Upper lobe of right lung (tissue), 1 donor: ENCODE results near the gene RGMA. TPM values are rescaled to one million over a fixed set of nuclear protein-coding genes. Genes with fewer than 3 reads are reported as not detected.

Source experiments
- ATAC-seq: fragments of 200-7000 bp; cut with Tn5 transposase; one replicate; pipeline ENCODE4 v1.9.1; 2020; ENCODE audit warnings: mild to moderate bottlenecking, moderate library complexity
- DNase-seq: peaks from one replicate; pipeline ENCODE4 v3.0.0-alpha.2; 2020
- H3K27ac ChIP-seq: fragments of 200-600 bp; one replicate; pipeline ENCODE4 v1.8.0; 2022
- H3K27me3 ChIP-seq: fragments of 200-600 bp; one replicate; pipeline ENCODE4 v1.8.0; 2022; ENCODE audit warnings: mild to moderate bottlenecking
- H3K36me3 ChIP-seq: fragments of 200-600 bp; one replicate; pipeline ENCODE4 v1.8.0; 2022
- H3K4me1 ChIP-seq: fragments of 200-600 bp; one replicate; pipeline ENCODE4 v1.8.0; 2022
- H3K4me3 ChIP-seq: fragments of 200-600 bp; one replicate; pipeline ENCODE4 v1.8.0; 2022; ENCODE audit warnings: mild to moderate bottlenecking
- H3K9me3 ChIP-seq: fragments of 200-600 bp; one replicate; pipeline ENCODE4 v1.8.0; 2022
- intact Hi-C: fragments of 100-400 bp; cut with DNase I; formaldehyde crosslinking; loops from one replicate; pipeline ENCODE4 v1.11.0; 2022
- total RNA-seq: library from RNA; stranded (reverse); fragmentation: NEBNext Ultra II Directional; extraction: Animal tissue kit (Norgen Biotek cat#: 25700); gene quantifications from one replicate; pipeline ENCODE4 v1.2.1, GENCODE V29; 2021
- TF ChIP-seq, protein P1 (sequence below): fragments of 200-600 bp; IDR thresholded peaks from one replicate; pipeline ENCODE4 v1.8.0; 2022; ENCODE audit warnings: antibody characterized with exemption
- donor health status: DM: no; HTN: yes; CAD: no; lungs with severe emphysema.

Gene RGMA
- total RNA-seq, 1 donor from 2014 or later, result 4.1 TPM

DNA sequence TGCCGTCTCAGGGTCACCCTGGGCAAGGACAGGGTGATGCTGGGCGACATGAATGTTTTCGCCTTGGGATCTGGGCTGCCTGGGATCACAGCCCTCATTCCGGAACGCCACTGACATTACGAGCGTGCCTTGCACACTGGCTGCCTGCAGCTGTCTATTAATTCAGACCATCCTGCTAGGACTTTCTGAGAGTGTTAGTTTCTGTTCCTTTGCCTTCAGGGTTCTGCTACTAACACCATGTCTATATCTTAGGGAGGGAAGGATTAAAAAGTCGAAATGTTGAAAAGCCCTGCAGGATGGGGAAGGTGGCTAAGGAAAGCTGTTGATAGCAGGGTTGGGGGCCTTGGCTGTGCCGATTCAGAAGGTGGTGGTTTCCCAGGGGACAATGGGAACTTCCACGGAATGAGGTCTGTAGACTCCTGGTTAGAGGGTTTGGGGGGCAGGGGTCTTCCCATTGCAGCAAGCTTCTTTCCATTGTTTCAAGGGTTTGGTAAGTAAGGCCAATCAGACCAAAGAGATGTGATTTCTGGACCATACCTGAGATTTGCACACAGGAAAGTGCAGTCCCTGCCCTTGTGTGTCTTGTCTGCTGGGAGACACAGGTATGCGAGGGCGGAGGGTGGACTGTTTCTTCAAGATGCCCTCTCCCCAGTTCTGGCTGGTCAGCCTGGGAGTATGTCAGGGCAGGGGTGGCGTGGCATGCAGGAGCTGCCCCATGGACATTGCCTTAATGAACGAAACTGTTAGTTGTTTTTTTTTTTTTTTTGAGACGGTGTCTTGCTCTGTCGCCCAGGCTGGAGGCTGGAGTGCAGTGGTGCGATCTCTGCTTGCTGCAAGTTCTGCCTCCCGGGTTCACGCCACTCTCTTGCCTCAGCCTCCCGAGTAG lies 50.9 kb downstream of the RGMA start:
- ATAC-seq (no peak), DNase-seq (peak; percentile 42)
- H3K36me3 ChIP-seq, result no peaks in the 10 kb centered on the region
- TF ChIP-seq, protein P1, sequence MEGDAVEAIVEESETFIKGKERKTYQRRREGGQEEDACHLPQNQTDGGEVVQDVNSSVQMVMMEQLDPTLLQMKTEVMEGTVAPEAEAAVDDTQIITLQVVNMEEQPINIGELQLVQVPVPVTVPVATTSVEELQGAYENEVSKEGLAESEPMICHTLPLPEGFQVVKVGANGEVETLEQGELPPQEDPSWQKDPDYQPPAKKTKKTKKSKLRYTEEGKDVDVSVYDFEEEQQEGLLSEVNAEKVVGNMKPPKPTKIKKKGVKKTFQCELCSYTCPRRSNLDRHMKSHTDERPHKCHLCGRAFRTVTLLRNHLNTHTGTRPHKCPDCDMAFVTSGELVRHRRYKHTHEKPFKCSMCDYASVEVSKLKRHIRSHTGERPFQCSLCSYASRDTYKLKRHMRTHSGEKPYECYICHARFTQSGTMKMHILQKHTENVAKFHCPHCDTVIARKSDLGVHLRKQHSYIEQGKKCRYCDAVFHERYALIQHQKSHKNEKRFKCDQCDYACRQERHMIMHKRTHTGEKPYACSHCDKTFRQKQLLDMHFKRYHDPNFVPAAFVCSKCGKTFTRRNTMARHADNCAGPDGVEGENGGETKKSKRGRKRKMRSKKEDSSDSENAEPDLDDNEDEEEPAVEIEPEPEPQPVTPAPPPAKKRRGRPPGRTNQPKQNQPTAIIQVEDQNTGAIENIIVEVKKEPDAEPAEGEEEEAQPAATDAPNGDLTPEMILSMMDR, result no peak
- H3K27me3 ChIP-seq, result no peaks in the 10 kb centered on the region
- H3K27ac ChIP-seq, result no peak overlapping the region
- intact Hi-C loops, result no loop called here
- no peaks in the 10 kb centered on the region for H3K4me1 ChIP-seq
- no peak overlapping the region for H3K4me3 ChIP-seq
- no peaks in the 10 kb centered on the region for H3K9me3 ChIP-seq

DNA sequence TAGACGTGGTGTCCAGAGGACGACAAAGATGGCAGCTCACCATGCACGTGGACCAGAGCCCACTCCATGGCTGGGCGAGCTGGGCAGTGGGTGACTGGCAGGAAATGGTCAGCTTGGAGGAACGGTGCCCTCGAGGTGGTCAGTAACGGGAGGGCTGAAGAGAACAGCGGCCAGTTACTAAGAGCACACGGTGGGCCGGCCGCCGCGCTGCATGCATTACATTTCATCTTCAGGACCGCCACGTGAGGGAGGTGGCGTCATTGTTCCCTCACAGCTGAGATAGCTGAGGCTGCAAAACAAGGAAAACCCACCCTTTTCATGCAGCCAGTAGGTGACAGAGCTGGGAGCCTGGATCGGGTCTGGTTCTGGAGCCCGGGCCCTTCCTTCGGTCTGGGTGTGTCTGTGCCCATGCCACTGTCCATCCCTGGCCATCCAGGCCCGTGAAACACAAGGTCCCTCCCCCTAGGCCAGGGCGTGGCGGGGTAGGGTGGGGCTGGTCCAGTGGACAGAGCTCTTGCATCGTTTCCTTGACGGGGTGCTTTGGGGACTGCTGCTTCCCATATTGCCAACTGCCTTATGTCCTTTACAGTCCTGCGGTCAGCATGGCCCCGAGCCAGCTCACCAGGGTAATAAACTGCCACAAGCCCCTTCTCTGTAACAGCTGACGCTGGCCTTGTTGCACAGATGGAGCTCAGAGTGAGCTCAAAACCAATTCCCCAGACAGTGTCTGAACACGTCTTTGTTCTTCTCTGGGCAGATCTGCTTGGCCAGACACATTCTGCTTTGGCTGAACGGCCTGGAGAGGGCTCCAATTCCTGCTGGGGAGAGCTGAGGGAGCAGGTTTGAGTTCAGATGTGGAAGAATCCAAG lies 51.8 kb downstream of the RGMA start:
- no peaks in the 10 kb centered on the region for H3K9me3 ChIP-seq
- H3K4me1 ChIP-seq, result no peaks in the 10 kb centered on the region
- no peak overlapping the region for H3K4me3 ChIP-seq
- H3K36me3 ChIP-seq, result no peaks in the 10 kb centered on the region
- H3K27me3 ChIP-seq, result no peaks in the 10 kb centered on the region
- ATAC-seq (peak; percentile 66), DNase-seq (peak; percentile 75)
- intact Hi-C loops, result no loop called here
- no peak overlapping the region for H3K27ac ChIP-seq
- TF ChIP-seq, protein P1, result no peak

DNA sequence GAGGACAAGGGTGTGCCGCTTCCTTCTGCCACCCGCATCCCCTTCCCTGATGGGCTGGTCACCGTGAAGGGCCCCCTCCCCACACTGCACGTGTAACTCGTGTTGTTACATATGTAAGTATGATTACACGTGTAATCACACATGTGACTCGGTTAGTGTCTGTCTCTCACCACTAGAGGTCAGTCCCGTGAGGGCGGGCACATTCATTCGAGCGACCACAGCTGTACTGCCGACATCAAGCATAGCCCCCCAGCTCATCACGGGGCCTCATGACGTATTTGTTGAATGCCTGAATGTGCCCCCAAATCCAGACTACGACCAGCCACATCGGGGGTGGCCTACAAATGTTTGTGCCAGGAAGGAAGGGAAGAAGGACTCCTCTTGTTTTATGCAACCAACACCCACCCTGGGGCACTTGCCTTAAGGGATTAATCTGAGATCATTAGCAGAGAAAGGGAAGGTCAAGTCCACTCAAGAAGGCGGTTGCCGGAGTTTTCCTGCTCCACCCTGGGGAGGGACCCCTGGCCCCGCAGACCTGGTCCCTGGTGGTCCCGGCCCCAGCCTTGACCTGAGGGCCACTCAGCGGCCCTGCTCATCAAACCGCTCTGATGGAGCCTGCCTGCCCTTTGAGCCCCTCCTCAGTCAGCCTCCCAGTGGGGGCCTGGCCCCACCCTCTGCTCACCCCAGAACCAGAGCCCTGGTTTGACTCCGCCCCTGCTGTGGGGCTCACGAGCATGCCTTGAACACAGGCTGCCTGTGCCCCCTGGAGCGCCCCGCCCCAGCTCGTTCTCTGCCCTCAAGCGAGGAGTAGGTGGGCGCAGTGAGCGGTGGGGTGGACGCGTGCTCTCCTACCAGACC lies 52.8 kb downstream of the RGMA start:
- TF ChIP-seq, protein P1, result peak; percentile 65
- peak; percentile 62 for DNase-seq

GRCh38 chr15:93035092-93035915 lies 53.7 kb downstream of the RGMA start:
- no peak overlapping the region for H3K27ac ChIP-seq
- ATAC-seq, result no peak
- TF ChIP-seq, protein P1, result no peak
- no peaks in the 10 kb centered on the region for H3K9me3 ChIP-seq
- no peaks in the 10 kb centered on the region for H3K36me3 ChIP-seq
- no peak for DNase-seq
- peaks cover 3% of the 10 kb centered on the region for H3K4me1 ChIP-seq
- H3K4me3 ChIP-seq, result no peak overlapping the region
- no peaks in the 10 kb centered on the region for H3K27me3 ChIP-seq
- intact Hi-C loops, result no loop called here

More for the DNA sequence above, 52.8 kb downstream of the RGMA start:
- Histone ChIP-seq H3K27ac (no peak overlapping the region), H3K4me1 (no peaks in the 10 kb centered on the region), H3K9me3 (no peaks in the 10 kb centered on the region), H3K4me3 (no peak overlapping the region), H3K36me3 (no peaks in the 10 kb centered on the region), H3K27me3 (no peaks in the 10 kb centered on the region)
- intact Hi-C loops, result no loop called here
- peak; percentile 68 for ATAC-seq
